ENCODE data around the gene ZNF74.
A peak's percentile ranks its signal among the peaks of the same experiment; 100 is the strongest.

ZNF74 gene

GRCh38 chr22:20434264-20434751 lies 40.4 kb downstream of the ZNF74 start:
- no peak for DNase-seq

GRCh38 chr22:20434773-20435172 lies 40.8 kb downstream of the ZNF74 start:
- no peak for DNase-seq

- DNase-seq = no peak
These were observed 41.7 kb downstream of the ZNF74 start for GRCh38 chr22:20435436-20436306.

GRCh38 chr22:20436307-20436767 lies 42.4 kb downstream of the ZNF74 start:
- DNase-seq = no peak

- DNase-seq = peak in 1 of 2 experiments; percentile 29
These were observed 43.0 kb downstream of the ZNF74 start for GRCh38 chr22:20436768-20437612.

- DNase-seq = no peak
These were observed 43.9 kb downstream of the ZNF74 start, which contains the start of gene SCARF2 for GRCh38 chr22:20437613-20438426. SCARF2 (minus strand) TSS chr22:20437825; CDS start chr22:20437754, 71 bp downstream.

GRCh38 chr22:20438427-20438677 lies 44.4 kb downstream of the ZNF74 start:
- no peak for DNase-seq

- DNase-seq = no peak
These were observed 44.9 kb downstream of the ZNF74 start for GRCh38 chr22:20438678-20439492.

GRCh38 chr22:20439556-20439927 lies 45.6 kb downstream of the ZNF74 start:
- DNase-seq = no peak

- DNase-seq = no peak
These were observed 46.1 kb downstream of the ZNF74 start for GRCh38 chr22:20439928-20440575.

- no peak for DNase-seq
These were observed 47.0 kb downstream of the ZNF74 start for GRCh38 chr22:20440637-20441591.

- no peak for DNase-seq
These were observed 47.9 kb downstream of the ZNF74 start for GRCh38 chr22:20441631-20442484.

GRCh38 chr22:20442485-20443284 lies 48.7 kb downstream of the ZNF74 start:
- DNase-seq = no peak

GRCh38 chr22:20444325-20444724 lies 50.4 kb downstream of the ZNF74 start:
- no peak for DNase-seq

GRCh38 chr22:20446383-20446970 lies 52.5 kb downstream of the ZNF74 start:
- no peak for DNase-seq

GRCh38 chr22:20448630-20449029 lies 54.7 kb downstream of the ZNF74 start:
- DNase-seq = no peak

- DNase-seq = no peak
These were observed 56.0 kb downstream of the ZNF74 start for GRCh38 chr22:20449819-20450550.
